IPS-15b (cell line): ENCODE data around the gene DYRK3.

ENCODE experiments used
- H3K27me3 ChIP-seq: one replicate; pipeline ENCODE4 v1.6.1; 2013; ENCODE audit warnings: low read length; ENCODE audit not compliant: control insufficient read depth, insufficient read depth
- H3K36me3 ChIP-seq: one replicate; pipeline ENCODE4 v1.6.1; 2013; ENCODE audit warnings: low read length; ENCODE audit not compliant: control insufficient read depth, insufficient read depth
- H3K4me1 ChIP-seq: one replicate; pipeline ENCODE4 v1.6.1; 2013; ENCODE audit warnings: mild to moderate bottlenecking, low read length; ENCODE audit not compliant: control insufficient read depth, insufficient read depth
- H3K4me3 ChIP-seq: one replicate; pipeline ENCODE4 v1.5.1; 2013; ENCODE audit warnings: low read depth, low read length
- H3K9ac ChIP-seq: one replicate; pipeline ENCODE4 v1.6.1; 2013; ENCODE audit warnings: low read depth, mild to moderate bottlenecking, low read length
- H3K9me3 ChIP-seq: one replicate; pipeline ENCODE4 v1.6.1; 2013; ENCODE audit warnings: mild to moderate bottlenecking, low read length; ENCODE audit not compliant: control insufficient read depth, insufficient read depth

The DYRK3 gene

DNA sequence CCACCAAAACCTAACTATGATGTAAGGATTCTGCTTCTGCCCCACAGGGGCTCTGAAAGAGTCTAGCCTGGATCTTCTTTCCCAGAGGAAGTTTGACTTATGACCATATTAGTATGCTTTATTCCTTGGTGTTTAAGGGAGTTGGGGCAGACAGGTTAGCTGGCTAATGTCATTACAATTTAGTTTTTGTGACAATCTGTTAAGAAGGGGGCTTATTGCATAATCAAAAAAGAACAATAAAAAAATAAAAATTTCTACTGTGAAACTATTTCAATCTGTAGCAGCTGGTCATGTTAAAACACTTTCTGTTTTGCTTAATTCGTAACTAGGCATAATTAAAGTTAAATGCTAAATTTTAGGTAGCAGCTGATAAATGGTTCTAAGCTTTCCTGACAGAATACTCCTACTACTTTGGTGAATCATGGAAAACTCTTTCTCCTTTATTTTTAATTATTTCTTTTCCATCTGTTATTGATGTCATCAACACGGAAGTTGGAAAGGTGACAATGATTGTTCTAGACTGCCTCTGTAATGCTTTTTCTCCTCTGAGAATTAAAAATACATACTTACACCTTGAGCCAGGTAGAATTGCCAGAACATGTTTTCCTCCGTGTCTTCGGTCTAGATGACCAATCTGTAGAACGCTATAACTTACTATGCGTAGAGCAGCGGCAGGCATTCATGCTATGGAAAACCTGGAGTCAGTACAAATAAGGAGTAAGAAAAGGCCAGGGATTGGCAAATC lies 18.6 kb downstream of the DYRK3 start:
- no peak overlapping the region for H3K9ac ChIP-seq
- no peaks in the 10 kb centered on the region for H3K36me3 ChIP-seq
- H3K4me1 ChIP-seq = peaks cover 7% of the 10 kb centered on the region
- peaks cover 23% of the 10 kb centered on the region for H3K27me3 ChIP-seq
- no peaks in the 10 kb centered on the region for H3K9me3 ChIP-seq
- H3K4me3 ChIP-seq = no peak overlapping the region

DNA sequence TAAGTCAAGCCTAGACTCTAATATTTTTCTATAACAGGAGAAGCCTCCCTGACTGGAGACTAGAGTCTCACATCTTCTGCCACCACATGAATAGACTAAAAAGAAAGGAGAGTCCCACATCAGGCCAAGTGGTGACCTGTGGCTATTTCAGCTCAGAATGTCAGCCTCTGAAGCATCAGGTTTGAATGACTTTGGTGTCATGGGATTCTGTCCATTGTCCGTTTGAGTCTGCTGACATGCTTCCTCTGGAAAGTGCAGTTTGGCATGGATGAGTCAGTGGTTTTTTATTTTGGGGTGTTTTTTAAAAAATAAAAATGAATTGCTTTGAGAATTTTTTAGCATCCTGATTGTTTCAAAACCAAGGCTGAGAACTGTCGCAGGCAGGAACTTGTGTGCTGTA lies 19.5 kb downstream of the DYRK3 start:
- no peaks in the 10 kb centered on the region for H3K36me3 ChIP-seq
- no peaks in the 10 kb centered on the region for H3K9me3 ChIP-seq
- H3K4me1 ChIP-seq = peaks cover 7% of the 10 kb centered on the region
- H3K27me3 ChIP-seq = peaks cover 31% of the 10 kb centered on the region
- H3K4me3 ChIP-seq = no peak overlapping the region
- H3K9ac ChIP-seq = no peak overlapping the region

DNA sequence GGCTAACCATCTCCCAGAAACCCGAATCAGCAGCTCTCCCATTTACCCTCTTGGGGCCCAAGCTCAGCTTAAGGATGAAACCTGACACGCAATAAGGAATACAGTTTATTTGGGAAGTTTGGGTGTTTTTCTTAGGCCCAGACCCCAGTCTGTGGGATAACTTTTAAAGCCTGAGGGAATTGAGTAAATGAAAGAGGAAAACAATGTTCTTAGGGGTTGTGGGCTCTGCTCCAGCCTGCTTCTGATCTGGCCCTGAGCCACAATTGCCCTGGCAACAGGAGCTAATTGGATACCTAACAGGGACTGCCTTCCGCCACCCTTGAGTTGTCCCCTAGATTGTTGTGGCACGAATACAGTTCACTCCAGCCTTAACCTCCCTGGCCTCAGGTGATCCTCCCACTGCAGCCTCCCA lies 20.1 kb downstream of the DYRK3 start:
- no peak overlapping the region for H3K4me3 ChIP-seq
- H3K27me3 ChIP-seq = peaks cover 37% of the 10 kb centered on the region
- no peaks in the 10 kb centered on the region for H3K9me3 ChIP-seq
- no peaks in the 10 kb centered on the region for H3K36me3 ChIP-seq
- H3K4me1 ChIP-seq = peaks cover 7% of the 10 kb centered on the region
- no peak overlapping the region for H3K9ac ChIP-seq

GRCh38 chr1:206656936-206657335 lies 21.6 kb downstream of the DYRK3 start:
- Histone ChIP-seq H3K4me3 (peak overlapping the region; percentile 5), H3K4me1 (peaks cover 7% of the 10 kb centered on the region), H3K9ac (no peak overlapping the region), H3K36me3 (no peaks in the 10 kb centered on the region), H3K9me3 (no peaks in the 10 kb centered on the region), H3K27me3 (peaks cover 41% of the 10 kb centered on the region)

GRCh38 chr1:206657751-206658150 lies 22.4 kb downstream of the DYRK3 start:
- H3K9me3 ChIP-seq = no peaks in the 10 kb centered on the region
- peaks cover 50% of the 10 kb centered on the region for H3K27me3 ChIP-seq
- H3K36me3 ChIP-seq = no peaks in the 10 kb centered on the region
- H3K4me3 ChIP-seq = peak overlapping the region; percentile 36
- peaks cover 7% of the 10 kb centered on the region for H3K4me1 ChIP-seq
- H3K9ac ChIP-seq = no peak overlapping the region

DNA sequence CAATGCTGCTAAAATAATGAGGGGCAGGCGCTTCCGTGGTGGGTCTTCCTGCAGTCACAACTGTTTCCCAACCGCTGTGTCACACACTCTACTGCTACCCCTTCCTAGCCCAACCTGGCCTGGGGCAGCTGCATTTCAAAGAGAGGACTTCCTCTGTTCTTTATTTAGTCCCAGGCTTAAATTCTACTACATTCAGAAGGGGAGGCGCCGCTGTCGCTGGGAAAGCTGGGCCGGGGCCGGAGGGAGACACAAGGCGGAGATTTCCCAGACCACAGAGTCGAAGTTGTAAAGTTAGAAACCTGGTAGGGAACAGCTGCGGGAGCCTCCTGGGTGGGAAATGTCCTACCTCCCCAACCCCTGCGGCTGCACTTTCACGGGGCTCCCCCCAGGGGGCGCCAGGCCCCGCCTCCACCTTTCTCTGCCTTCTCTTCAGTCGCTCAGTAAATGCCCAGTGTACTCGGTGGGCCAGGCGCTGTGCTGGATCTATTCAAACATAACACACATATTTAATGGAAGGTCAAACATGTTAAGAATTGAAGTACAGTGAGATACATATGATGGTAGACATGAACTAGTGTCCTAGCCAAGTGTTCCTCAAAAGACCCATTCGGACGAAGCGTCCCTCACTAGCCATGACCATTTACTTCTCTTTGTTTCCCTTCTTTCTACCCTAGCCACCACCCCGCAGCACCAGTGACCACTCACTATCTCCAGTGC lies 23.1 kb downstream of the DYRK3 start:
- H3K4me1 ChIP-seq = peaks cover 7% of the 10 kb centered on the region
- H3K27me3 ChIP-seq = peaks cover 56% of the 10 kb centered on the region
- H3K9ac ChIP-seq = peak overlapping the region; percentile 13
- no peaks in the 10 kb centered on the region for H3K9me3 ChIP-seq
- no peaks in the 10 kb centered on the region for H3K36me3 ChIP-seq
- H3K4me3 ChIP-seq = peak overlapping the region; percentile 36

- Histone ChIP-seq H3K4me3 (peak overlapping the region; percentile 36), H3K4me1 (peaks cover 9% of the 10 kb centered on the region), H3K27me3 (peaks cover 61% of the 10 kb centered on the region), H3K9ac (no peak overlapping the region), H3K36me3 (no peaks in the 10 kb centered on the region), H3K9me3 (no peaks in the 10 kb centered on the region)
These were observed 23.6 kb downstream of the DYRK3 start for GRCh38 chr1:206658981-206659273.

DNA sequence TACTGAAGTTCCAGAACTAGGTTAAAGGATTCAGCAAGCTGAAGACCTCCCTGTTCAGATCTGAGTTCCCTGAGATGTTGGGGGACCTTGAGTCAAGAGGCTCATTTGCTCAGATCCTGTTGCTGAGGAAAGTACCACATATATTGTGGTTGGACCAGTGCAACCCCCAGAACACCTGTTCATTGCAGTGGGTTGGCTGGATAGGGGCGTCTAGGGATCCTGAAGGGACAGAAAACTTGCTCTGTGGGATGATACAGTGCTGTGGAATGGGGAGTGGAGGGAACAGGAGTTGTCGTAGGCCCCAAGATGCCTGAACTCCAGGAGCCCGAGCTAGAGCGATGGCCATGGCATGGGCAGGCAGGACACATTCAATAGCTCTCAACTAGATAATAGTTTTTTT lies 24.8 kb downstream of the DYRK3 start:
- Histone ChIP-seq H3K4me3 (no peak overlapping the region), H3K4me1 (peaks cover 9% of the 10 kb centered on the region), H3K9ac (no peak overlapping the region), H3K36me3 (no peaks in the 10 kb centered on the region), H3K27me3 (peaks cover 63% of the 10 kb centered on the region), H3K9me3 (no peaks in the 10 kb centered on the region)

DNA sequence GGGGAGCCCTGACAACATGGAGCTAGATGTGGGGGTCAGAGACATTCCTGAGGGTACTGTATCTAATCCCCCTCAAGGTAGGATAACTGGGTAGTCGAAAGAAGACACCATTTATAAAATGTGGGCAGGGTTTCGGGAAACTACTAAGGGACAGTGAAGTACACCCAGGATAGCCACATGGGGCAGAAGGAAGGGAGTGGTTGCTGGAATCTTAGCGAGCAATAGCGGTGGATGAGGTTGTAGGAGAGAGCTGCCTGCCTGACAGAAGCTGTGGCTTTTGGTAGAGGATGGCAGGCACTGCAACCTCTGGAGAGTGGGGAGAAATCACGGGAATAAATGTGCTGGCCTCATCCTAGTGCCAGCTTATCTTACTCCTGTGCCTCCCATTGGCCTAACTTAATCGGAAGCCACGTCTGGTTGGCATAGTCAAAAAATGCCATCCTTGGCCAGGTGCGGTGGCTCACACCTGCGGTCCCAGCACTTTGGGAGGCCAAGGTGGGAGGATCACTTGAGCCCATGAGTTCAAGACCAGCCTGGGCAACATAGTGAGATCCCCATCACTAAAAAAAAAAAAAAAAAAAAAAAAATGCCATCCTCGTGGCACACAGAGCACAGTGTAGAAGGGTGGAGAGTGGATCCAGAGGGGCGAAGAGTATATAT lies 26.0 kb downstream of the DYRK3 start:
- Histone ChIP-seq H3K4me1 (peaks cover 9% of the 10 kb centered on the region), H3K27me3 (peaks cover 65% of the 10 kb centered on the region), H3K9me3 (no peaks in the 10 kb centered on the region), H3K4me3 (no peak overlapping the region), H3K9ac (no peak overlapping the region), H3K36me3 (no peaks in the 10 kb centered on the region)

DNA sequence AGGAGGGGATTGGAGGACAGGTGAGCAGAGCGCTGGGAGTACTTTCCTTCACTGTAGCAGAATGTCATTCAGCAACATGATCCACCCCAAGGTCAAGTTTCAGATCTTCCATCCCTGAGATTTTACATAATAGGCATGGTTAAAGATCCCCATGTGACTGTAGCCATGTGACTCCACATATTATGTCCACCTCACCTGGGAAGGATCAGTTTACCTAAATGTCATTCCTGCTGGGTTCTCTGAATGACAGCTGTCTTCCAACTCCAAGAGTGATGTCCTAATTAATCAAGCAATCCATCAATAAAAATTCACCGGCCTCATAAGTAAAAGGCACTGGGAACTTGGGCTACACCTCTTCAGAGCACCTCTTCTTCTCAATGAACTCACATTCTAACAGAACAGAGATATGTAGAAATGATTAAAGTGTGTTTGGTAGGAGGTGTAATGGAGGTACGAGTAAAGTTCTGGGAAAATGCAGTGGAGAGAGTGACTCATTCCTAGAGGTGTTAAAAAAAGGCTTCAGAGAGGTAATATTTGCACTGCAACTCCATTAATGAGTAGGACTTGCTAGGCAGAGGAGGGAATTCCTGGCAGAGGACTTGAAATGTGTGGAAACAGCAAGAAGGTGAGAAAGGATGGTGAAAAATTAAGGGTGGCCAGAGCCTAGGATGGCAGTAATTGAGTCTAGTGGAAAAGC lies 27.2 kb downstream of the DYRK3 start:
- Histone ChIP-seq H3K4me3 (no peak overlapping the region), H3K9ac (no peak overlapping the region), H3K9me3 (no peaks in the 10 kb centered on the region), H3K27me3 (peaks cover 54% of the 10 kb centered on the region), H3K36me3 (no peaks in the 10 kb centered on the region), H3K4me1 (peaks cover 8% of the 10 kb centered on the region)

- Histone ChIP-seq H3K4me1 (peaks cover 2% of the 10 kb centered on the region), H3K9me3 (no peaks in the 10 kb centered on the region), H3K36me3 (no peaks in the 10 kb centered on the region), H3K9ac (peak overlapping the region; percentile 17), H3K4me3 (peak overlapping the region; percentile 48), H3K27me3 (peaks cover 47% of the 10 kb centered on the region)
These were observed 28.0 kb downstream of the DYRK3 start for GRCh38 chr1:206663362-206663761.
